GM21717 (cell line): Measurements from ENCODE around the gene NCF2.
A peak's percentile ranks its signal among the peaks of the same experiment; 100 is the strongest.
"Not testable (repeated sequence)": the region's sequence is repeated elsewhere in the genome, so short reads cannot be mapped to it uniquely, and the experiment has no call there.

Experiments used
- ATAC-seq: cut with Tn5 transposase; IDR thresholded peaks from one replicate; pipeline ENCODE4 v1.9.1; 2021; ENCODE audit warnings: mild to moderate bottlenecking, moderate library complexity; ENCODE audit not compliant: unreplicated experiment

The NCF2 gene, protein sequence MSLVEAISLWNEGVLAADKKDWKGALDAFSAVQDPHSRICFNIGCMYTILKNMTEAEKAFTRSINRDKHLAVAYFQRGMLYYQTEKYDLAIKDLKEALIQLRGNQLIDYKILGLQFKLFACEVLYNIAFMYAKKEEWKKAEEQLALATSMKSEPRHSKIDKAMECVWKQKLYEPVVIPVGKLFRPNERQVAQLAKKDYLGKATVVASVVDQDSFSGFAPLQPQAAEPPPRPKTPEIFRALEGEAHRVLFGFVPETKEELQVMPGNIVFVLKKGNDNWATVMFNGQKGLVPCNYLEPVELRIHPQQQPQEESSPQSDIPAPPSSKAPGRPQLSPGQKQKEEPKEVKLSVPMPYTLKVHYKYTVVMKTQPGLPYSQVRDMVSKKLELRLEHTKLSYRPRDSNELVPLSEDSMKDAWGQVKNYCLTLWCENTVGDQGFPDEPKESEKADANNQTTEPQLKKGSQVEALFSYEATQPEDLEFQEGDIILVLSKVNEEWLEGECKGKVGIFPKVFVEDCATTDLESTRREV

DNA sequence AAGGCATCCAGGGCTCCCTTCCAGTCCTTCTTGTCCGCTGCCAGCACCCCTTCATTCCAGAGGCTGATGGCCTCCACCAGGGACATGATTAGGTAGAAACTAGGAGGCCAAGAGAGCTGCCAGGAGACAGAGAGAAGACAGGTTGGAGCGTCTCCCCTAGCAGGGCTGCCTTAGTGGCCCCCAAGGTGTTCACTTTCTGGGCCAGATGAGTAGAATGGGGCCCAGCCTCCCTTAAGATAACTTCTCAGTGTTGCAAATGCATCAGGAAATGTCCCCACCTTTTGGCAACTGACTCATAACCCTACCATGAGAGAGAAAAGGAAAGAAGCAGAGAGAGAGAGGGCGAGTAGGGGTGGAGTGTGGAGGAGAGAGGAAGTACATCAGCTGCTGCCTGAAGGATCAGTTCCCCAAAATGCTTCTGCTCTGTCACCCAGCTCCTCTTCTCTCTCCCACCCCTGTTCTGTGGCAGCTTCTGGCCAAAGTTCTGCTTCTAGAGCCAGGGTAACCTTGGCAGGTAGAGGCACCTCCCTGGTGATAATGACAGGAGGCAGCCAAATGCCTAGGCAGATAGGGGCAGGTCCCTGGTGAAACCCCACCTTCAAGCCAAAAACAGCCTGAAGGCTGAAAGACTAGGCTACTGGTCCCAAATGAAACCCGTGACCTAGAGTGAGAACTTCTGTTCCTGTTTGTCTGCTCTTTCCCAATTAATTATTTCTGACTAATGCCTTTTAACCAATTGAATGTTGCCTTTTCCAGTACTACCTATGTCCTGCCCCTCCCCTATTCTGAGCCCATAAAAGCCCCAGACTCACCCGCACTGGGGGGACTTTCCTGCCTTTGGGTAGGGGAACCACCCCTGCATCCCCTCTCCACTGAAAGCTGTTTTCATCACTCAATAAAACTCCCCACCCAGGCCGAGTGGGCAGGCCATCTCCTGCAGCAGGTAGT, at the start of gene NCF2:
Gene NCF2 (minus strand): TSS at position 216 of the 948 bp plus-strand sequence. CDS start 130 bp downstream, at position 86.
- peak; percentile 85 for ATAC-seq

DNA sequence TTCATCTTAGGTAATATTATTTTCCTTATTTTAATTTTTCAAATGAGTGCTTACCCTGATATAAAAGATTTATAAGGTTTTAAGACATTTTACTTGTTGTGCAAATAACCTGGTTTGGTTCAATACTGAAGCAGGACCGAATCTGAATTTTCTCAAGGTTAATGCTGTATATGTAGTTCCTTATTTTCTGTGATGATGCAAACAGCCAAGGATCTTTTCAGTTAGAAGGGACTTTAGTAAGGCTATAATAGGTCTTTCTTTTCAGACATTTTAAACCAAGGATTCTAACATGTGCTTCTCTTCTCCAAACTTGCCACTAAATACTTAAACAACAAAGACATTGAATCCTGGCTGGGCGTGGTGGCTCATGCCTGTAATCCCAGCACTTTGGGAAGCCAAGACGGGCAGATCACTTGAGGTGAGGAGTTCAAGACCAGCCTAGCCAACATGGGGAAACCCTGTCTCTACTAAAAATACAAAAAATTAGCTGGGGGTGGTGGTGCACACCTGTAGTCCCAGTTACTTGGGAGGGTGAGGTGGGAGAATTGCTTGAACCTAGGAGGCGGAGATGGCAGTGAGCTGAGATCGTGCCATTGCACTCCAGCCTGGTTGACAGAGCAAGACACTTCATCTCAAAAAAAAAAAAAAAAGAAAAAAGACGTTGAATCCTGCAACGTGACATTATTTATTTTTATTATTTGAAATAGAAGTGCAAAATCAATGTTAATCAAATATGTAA, 48.6 kb upstream of the NCF2 start:
- no peak for ATAC-seq

DNA sequence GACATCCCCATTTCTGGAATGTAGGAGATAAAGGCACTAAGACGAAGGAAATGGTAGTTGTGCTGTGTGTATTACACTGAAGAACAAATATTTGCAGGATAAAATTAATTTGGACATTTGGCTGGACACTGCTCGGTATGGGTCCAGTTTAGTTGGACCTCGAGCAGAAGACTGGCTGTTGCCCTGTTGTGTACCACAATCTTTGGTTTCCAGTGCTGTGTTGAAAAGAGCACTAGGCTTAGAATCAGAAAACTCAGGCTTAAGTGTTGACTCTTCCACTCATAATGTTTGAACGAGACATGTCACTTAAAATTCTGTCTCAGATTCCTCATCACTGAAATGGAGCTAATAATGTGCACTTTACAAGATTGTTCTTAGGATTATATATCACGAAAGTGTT, 46.5 kb upstream of the NCF2 start:
- ATAC-seq, result no peak

DNA sequence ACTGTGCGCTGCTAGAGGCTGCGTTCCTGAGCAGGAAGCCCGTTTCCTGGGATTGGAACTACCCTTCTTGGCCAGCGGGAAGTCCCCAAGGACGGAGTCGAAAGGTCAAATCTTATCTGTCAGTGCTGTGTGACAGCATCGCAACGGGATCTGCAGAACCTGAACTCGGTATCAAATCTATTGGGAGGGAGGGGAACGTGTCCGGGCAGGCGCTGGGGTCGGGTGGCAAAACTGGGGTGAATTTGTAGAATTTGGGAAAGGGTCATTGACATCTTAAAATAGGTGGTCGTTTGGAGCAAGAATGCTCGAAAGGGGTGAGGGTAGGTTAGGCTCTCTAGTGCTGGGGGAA, 46.0 kb upstream of the NCF2 start:
- no peak for ATAC-seq

DNA sequence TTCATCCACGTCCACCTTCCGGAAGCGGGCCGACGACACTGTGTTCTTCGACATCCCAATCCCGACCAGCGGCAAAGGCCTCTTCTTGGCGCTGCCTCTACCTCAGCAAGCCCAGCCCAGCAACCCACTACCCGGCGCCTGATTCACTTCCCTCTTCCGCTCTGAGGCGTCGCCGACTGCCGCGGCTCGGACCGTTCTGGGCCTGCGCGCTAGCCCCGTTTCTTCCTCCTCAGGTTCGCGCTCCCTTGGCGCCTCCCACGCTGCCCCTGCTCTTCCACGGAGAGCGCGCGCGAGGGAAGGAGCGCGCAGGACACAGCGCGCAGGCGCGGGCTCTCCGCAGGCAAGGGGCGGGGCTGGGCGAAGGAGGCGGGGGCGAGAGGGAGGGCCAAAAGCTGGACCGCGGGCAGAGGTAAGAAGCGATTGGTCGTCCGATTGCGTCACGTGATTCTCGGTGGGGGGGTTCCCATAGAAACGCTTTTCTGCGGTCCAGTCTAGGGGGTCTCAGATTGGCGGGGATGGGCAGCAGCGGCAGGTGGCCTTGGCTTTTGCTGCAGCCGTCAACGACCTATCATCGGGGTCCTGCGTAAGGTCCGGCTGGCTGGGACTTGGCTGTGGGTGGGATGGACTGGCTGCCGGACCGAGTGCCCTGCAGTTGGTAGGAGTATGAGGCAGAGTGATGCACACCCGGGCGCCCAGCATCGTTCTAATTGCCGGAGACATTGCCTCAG, 45.5 kb upstream of the NCF2 start, which contains the start of gene ARPC5:
Gene ARPC5 (minus strand): TSS at position 178 of the 728 bp plus-strand sequence. CDS start 124 bp downstream, at position 54.
- peak; percentile 86 for ATAC-seq

DNA sequence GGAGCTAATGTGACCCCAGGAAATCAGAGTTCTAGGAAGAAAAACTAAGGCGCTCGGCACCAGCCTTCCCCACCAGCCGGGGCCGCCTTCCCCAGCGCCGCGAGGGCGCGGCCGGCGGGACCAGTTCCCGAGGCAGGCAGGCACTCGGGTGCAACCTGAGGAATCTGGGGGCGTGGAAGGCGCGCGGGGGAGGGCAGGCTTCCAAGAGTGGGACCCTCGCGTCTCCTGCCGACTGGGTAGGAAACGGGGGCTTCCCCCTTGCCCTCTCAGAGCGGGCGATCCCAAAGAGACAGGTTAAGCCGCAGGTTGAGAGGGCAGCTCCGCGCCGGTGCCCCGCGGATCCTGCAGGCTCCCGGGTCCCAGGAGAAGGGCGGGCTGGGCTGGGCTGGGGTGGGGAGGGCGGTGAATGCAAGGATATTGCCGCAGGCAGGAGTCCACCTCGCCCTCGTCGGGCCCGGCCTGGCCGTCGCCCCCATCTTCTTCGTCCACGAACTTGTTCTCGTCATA, 44.9 kb upstream of the NCF2 start:
- ATAC-seq, result peak; percentile 13

DNA sequence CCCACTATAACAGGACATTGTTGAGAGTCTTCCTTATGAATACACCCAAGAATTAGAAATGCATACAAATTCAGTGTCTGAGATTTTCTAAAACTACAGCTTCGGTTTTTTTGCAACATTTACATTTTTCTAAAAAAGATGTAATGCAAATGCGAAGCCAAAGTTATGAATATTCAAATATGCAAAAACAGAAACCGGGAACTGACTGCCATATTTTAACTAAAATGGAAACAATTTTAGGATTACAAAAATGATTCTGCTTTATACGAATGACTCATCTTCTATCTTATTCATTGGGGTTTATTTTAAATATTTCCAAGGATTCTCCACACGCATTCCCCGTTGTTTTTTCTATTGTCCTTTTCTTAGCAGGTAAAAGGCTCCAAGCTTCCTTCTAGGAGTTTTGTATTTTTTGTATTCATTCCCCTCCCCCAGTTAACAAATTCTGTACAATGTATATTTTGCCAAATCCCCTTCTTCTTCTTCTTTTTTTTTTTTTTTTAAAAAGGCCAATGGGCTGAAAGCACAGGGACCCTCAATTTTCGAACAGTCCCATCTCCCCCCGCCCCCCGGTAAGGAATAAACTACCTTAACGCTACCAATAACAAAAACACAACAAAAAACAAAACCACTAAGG, 44.3 kb upstream of the NCF2 start:
- no peak for ATAC-seq

DNA sequence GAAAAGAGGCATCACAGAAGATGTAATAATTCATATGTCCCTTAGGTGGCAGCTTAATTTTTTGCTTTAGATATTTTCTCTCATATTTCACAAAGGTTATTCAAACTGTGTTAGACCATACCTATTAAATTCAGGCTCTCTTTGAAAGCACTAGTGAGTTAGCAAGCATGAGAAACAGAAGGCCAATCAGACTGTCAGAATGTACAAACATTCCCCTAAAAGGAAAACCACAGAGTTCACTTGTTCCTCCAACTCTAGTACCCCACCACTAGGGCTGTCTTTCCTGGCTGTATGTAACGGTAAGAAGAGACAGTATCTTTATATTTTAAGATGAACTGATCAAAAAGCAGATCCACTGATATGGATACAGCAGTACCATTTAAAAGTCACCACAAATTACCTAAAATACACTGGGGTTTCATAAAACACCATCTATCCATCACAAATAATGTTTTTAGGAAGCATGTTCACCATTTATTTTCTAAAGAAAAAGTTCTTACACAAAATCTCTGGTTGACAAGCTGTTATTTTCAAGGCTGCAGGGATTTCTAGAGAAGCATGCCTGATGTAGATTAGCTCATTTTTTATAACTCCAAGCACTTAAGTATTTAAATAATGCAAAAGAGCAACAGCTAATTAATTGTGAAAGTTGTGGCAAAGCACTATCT, 43.6 kb upstream of the NCF2 start:
- peak; percentile 36 for ATAC-seq

DNA sequence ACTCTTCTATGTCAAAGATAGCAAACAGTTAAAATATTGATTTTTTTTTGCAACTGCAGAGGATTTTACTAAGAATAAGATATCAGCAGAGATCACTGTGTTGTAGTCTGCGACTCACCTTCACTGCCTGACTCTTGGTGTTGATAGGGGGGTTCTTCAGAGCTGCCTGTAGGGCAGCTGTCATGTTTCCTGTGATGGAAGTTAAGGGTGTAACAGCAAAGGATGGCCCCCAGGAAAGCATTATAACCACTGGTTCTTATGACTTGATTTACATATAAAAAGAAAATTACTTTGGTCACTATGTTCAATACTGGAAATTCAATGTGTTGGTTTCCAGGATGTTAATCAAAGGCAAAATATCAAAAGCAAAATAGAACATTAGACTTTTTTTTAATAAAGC, 42.7 kb upstream of the NCF2 start:
- ATAC-seq, result no peak

DNA sequence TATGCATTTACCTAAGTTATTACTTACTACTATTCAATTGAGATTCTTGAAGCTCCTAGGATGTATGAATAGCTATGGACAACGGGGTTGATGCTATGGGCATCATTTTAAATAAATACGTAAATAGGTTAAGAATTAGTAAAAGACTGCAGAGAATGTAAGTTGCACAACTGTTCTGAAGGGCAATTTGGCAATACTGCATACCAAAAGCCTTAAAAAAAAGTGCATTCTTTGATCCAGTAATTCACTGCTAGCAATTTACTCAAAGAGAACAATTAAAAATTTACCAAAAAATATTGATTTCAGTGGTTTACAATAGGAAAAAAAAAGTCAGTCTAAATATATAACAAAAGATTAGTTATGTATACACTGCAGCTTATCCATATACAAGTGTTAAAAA, 41.9 kb upstream of the NCF2 start:
- ATAC-seq, result no peak

DNA sequence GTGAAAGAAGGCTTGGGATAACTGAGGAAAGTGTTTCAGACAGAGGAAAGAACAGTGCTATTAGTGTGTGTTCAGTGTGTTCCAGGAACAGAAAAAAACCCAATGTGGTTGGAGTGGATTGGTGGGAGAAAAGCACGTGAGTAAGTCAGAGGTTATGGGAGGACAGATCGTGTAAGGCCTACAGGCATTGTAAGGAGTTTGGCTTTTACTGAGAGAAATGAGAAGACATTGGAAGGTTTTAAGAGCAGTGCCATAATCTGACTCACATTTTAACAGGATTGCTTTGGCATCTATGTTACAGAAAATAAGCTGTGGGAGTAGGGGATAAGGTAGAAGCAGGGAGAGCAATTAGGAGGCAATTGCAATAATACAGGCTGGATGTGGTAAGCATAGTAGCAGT, 40.5 kb upstream of the NCF2 start:
- no peak for ATAC-seq

DNA sequence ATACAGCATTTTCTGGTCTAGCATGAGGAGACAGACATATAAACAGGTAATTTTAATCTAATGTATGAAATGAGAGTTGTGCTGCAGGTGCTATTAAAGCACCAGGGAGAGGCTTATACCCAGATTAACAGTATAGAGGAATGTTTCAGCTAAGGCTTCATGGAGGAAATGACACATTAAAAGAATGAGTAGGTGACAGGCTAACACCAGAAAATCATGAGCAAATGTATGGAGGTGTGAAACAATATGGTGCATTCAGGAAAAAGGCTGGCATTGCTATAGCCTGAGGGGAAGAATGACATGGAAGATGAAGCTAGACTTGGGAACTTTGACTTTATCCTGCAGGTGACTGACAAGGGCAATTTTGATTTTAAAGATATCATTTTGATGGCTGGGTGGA, 38.3 kb upstream of the NCF2 start:
- ATAC-seq, result no peak

DNA sequence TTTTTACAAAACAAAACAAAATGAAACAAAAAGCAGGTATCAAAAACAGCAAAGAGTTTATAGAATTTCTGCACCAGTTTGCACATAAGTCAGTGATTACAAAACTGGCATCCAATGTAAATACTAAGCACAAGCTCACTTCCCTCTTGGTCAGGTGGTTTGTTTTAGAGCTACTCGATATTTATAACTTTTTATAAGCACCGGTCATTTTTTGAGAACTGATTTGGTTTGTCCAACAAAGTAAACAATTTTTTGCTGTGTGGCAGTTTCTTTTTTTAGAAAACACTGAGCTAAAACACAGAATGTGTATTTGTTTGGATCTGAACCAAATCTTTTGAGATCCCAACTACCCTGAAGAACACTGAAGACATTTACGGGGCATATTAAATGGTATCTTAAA, 36.0 kb upstream of the NCF2 start:
- ATAC-seq, result not testable (repeated sequence)

DNA sequence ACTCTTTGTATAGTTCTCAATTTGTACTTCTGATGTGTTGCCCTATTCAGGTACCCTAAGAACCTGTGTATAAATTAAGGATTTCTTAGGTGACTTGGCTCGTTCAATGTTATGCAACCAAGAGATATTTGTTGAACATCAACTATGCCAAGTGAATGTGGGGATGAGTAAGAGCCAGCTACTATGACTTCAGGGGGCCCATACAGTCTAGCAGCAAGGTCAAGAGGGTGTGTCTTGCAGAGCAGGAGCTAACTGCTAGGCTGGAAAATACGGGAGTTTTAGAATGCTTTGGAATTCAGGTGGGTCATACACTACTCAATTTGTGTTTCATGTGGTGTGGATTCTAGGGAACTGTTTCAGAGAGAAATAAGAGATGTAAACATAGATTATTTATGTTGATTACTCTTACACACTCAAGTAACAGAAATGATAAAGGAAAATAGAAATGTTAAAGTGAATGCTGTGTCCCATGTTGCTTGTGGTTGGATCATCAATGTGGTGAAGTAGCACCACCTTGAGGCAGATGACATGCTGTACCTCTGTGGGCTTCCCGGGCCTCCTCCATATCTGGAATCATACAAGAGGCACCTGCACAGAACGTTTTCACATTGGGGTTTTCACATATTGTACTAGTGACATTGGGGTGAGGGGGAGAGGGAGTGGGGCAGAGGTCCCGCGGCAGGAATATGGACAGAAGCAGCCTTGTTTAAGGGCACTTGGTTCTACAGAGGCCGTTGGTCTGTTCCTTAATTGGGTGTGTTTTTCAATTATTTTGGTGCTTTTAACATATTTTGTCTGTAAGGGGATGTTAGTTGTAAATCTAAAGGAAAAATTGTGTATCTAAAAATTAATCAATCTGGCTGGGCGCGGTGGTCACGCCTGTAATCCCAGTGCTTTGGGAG, 32.9 kb upstream of the NCF2 start:
- peak; percentile 73 for ATAC-seq

DNA sequence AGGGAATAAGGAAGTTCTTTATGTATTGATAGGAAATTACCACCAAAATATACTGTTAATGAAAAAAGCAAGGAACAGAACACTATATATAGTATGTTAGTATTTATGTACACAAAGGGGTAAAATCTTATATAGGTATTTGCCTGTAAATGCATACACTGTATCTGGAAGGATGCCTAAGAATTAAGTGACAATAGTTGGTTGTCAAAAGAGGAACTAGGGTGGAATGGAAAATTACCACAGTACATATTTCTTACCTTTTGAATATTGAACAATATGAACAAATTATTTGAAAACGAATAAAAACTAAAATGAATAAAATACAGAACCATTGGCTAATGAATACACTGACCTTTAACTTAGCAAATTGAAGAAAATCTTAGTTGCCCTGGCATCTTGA, 31.8 kb upstream of the NCF2 start:
- ATAC-seq, result no peak

DNA sequence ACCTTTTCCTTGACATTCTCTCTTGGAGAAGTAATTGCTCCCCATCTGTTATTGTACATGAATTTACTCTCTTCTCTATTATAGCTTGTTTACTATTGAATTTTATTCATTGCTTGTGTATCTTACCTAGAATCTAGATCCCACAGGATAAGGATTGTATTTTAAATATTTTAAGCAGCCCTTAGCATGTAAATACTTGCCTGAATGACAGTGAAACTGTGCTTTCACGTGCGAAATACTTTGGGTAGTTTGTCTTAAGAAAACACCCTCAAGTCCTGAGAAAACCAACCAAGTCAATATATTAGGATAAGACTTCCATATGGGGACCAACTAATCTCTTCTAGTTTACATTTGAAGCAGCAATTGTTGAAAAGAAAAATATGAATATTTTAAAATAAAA, 30.1 kb upstream of the NCF2 start:
- no peak for ATAC-seq

DNA sequence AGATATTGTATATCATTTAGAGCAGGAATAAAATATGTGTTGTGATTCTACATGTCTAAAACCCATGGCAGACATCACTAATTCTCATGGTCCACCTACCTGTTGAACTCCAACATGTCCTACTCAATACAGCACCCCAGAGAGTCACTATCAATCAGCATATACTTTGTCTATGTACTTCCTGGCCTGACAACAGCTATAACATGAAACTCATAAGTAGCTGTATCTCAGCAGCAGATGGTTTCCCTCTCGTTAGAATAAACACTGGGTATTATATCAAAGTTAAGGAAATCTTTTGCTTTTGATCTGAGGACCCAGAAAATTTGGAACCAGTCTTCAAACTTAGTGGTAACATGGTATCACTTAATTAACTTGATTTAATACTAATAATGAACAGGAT, 29.5 kb upstream of the NCF2 start:
- ATAC-seq, result no peak

DNA sequence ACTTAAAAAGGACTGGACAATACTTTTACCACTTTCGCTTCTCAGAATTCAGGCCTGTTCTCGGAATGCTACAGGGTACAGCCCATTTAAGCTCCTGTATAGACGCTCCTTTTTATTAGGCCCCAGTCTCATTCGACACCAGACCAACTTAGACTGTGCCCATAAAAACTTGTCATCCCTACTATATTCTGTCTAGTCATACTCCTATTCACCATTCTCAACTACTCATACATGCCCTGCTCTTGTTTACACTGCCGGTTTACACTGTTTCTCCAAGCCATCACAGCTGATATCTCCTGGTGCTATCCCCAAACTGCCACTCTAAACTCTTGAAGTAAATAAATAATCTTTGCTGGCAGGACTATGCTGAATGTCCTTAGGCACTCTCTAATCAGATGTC, 27.9 kb upstream of the NCF2 start:
- ATAC-seq, result not testable (repeated sequence)
